Nephron progenitor cell (in vitro differentiated cells): ENCODE measurements around the gene SART3.
A peak's percentile ranks its signal among the peaks of the same experiment; 100 is the strongest.

Experiments
- DNase-seq: peaks from one replicate; pipeline ENCODE4 v3.0.0; 2021
- H3K27ac Mint-ChIP-seq: 2 replicates; pipeline ENCODE4 v1.8.0; 2021; ENCODE audit warnings: mild to moderate bottlenecking, moderate library complexity, mixed read lengths
- H3K27me3 Mint-ChIP-seq: 2 replicates; pipeline ENCODE4 v1.8.0; 2021; ENCODE audit warnings: mild to moderate bottlenecking, low read depth, mixed read lengths; ENCODE audit not compliant: poor library complexity
- H3K36me3 Mint-ChIP-seq: 2 replicates; pipeline ENCODE4 v1.8.0; 2021; ENCODE audit warnings: low read depth, mixed read lengths
- H3K4me1 Mint-ChIP-seq: 2 replicates; pipeline ENCODE4 v1.8.0; 2021; ENCODE audit warnings: mixed read lengths
- H3K4me3 Mint-ChIP-seq: 2 replicates; pipeline ENCODE4 v1.8.0; 2021; ENCODE audit warnings: mild to moderate bottlenecking, moderate library complexity, mixed read lengths
- H3K9me3 Mint-ChIP-seq: 2 replicates; pipeline ENCODE4 v1.8.0; 2021; ENCODE audit warnings: mild to moderate bottlenecking, moderate library complexity, mixed read lengths
- TF ChIP-seq, protein P1 (sequence below): fragments of 200-600 bp; sonication (generic); IDR thresholded peaks from 2 replicates; pipeline ENCODE4 v1.5.0; 2021; ENCODE audit warnings: antibody characterized with exemption

SART3 gene

DNA sequence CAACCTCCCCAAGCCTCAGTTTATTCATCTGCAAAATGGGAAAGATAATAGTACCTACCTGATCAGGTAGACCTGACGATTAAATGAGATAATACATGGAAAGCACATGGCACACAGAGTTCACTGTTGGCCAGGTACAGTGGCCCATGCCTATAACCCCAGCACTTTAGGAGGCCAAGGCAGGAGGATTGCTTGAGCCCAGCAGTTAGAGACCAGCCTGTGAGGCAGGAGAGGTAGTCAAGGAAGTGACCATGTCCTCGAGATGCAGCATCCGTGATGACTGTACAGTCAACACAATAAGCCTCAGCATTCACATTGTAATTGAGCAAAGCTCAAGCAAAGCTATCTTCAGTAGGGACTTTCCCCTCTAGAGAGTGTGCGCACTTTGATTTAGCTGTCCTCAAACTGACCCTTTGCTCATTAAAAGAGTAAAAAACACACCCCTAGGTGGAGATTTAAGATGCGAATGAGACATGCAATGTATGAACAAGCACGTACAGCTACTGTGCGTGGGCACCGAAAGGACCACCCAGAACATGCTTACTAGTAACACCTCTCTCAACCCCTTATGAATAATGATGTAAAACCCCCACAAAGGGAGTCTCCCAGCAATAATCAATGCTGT, 11.3 kb upstream of the SART3 start:
- DNase-seq: no peak
- TF ChIP-seq, protein P1, sequence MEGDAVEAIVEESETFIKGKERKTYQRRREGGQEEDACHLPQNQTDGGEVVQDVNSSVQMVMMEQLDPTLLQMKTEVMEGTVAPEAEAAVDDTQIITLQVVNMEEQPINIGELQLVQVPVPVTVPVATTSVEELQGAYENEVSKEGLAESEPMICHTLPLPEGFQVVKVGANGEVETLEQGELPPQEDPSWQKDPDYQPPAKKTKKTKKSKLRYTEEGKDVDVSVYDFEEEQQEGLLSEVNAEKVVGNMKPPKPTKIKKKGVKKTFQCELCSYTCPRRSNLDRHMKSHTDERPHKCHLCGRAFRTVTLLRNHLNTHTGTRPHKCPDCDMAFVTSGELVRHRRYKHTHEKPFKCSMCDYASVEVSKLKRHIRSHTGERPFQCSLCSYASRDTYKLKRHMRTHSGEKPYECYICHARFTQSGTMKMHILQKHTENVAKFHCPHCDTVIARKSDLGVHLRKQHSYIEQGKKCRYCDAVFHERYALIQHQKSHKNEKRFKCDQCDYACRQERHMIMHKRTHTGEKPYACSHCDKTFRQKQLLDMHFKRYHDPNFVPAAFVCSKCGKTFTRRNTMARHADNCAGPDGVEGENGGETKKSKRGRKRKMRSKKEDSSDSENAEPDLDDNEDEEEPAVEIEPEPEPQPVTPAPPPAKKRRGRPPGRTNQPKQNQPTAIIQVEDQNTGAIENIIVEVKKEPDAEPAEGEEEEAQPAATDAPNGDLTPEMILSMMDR: no peak
- Mint-ChIP-seq H3K36me3 (peaks cover 17% of the 10 kb centered on the region), H3K27me3 (peaks cover 10% of the 10 kb centered on the region), H3K9me3 (no peaks in the 10 kb centered on the region), H3K27ac (no peak overlapping the region), H3K4me1 (no peaks in the 10 kb centered on the region), H3K4me3 (no peak overlapping the region)

DNA sequence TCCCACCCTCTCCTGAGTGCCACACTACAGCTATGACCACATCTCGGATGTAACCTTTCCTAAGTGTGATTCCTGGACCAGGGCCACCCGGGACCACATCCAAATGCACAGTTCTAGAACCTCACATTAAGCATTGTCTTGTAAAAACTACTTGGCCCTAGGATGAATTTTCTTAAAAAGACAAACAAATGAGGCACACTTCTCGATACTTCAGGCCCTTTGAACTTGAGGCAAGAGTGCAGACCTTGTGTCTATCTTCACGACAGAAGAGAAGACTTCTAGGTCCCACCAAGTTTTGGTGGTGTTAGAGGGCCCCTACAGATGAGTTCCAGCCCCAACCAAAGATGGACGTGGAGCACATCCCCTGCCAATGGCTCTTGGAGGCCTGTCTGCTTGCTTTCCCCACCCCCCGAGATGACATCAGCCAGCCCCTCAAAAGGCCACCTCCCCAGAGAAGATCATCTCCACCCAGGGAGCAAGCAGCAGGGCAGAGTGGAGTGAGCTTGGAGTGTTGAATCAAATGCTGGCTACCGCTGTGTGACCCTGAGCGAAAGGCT, 10.7 kb upstream of the SART3 start:
- H3K27me3 Mint-ChIP-seq: peaks cover 14% of the 10 kb centered on the region
- peaks cover 22% of the 10 kb centered on the region for H3K36me3 Mint-ChIP-seq
- H3K27ac Mint-ChIP-seq: no peak overlapping the region
- no peaks in the 10 kb centered on the region for H3K9me3 Mint-ChIP-seq
- H3K4me3 Mint-ChIP-seq: no peak overlapping the region
- DNase-seq: no peak
- H3K4me1 Mint-ChIP-seq: no peaks in the 10 kb centered on the region
- TF ChIP-seq, protein P1: no peak

DNA sequence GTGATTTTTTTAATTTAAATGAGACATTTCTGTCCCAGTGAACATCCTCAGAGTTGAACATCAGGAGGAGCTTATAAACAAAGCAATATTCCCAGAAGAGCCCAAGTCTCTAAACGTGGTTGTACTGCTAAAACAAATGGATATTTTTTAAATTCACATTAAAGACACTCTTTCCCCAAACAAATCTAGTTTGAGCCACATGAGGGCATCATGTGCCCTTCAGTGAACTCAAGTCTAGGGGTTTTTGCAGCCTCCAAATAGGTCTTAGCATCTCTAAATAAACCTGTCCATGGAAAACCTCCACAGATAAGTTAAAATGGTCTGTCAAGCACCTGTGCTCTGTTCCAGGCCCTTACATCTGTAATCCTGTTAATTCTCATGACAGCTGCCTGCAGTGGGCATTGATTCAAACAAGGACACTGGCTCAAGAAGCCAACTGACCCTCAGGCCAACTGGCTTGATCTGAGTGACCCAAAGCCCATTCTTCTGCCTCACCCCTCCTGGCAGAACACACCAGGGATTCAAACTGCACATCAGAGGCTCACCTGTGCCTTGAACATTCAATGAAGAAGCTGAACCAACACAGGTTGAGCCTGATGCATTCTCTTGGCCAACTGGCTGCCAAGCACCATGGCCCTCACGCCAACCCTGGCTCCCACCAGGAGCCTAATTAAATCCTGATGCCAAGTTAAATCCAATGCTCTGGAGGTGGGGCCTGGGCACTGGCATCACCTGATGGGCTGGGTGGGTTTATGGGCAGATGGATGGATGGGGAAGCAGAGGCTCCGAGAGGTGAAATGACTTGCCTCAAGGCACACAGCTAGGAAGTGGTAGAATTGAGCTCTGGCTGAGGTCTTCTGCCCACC, 10.0 kb upstream of the SART3 start:
- TF ChIP-seq, protein P1: peak; percentile 36
- Mint-ChIP-seq H3K27me3 (peaks cover 10% of the 10 kb centered on the region), H3K9me3 (no peaks in the 10 kb centered on the region), H3K4me1 (no peaks in the 10 kb centered on the region), H3K36me3 (peaks cover 22% of the 10 kb centered on the region), H3K27ac (no peak overlapping the region), H3K4me3 (no peak overlapping the region)
- DNase-seq: no peak

DNA sequence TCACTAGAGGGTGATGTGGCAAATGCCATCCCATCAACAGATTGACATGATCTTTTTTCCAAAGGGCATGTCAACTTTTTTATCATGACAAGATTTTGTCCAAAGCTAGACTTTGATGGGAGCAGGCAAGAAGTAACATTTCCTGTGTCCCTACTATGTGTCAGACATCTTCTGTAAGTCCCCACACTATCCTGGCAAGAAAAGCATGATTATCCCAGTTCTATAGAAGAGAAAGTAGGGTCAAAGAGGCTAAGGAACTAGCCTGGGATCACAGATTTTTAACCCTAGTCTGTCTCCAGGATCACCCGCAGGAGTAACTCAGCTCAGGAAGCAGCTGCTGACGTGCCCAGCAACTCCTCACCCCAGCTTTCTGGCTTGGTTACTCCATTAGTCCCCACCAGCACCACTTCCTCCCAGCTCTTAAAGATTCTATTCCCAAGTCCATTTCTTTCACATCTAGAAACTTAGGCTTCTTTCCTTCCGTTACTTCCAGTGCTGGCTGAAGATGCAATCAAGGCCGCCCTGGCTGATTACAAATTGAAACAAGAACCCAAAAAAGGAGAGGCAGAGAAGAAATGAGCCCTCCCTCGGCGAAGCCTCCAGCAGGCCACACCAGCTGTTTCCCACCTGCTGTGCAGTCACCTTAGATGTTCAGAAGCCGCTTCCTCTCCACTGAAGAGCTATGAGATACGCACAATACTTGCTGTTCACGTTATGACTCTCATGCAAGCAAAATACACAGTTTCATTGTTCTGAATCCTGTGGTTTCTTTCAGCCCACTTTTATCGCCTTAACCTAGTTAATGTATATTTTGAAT, 7.6 kb upstream of the SART3 start:
- no peaks in the 10 kb centered on the region for H3K9me3 Mint-ChIP-seq
- H3K27ac Mint-ChIP-seq: peak overlapping the region; percentile 64
- TF ChIP-seq, protein P1: no peak
- DNase-seq: no peak
- peaks cover 33% of the 10 kb centered on the region for H3K36me3 Mint-ChIP-seq
- H3K4me3 Mint-ChIP-seq: no peak overlapping the region
- H3K27me3 Mint-ChIP-seq: peaks cover 3% of the 10 kb centered on the region
- H3K4me1 Mint-ChIP-seq: no peaks in the 10 kb centered on the region

DNA sequence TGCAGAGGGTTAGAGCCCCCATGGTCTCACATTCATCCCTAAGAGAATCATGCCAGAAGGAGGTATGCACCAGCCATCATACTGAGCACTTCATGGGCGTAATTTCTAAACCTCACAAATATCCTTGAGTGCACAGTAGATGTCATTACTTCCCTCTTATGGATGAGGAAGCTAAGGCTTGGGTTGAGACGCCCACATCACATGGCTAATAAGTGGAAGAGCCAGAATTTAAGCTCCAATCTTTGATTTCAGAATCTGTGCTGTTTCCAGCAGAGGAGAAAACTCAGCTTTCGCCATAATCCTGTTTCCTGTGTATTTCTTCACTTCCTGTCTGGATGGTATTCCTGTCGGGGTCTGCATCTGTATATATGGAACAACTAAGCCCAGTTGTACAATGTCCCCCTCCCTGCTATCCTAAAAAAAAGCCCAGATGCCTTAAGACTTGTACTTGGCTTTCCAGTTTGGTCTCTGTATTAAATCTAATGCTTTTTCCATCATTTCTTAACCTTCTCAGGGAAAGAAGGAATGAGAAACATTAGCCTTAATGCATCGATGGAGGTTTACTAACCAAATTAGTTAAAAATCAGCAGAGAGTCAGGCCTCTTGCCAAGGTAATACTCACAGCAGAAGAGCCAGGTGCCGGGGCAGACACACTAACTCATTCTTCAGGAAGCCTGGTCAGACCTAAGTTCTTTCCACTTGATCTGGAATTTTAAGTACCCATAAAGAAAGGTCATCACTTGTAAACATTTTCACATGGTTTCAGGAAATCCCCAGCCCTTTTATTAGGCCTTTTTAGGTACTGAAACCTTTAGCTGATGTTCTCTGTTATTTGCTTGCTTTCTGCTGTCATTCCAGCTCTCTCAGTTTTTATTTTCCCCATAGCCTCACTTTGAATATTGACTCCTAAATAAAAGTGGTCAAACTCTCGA, 6.7 kb upstream of the SART3 start:
- no peak overlapping the region for H3K27ac Mint-ChIP-seq
- DNase-seq: no peak

More for the DNA sequence above, 6.7 kb upstream of the SART3 start:
- H3K4me3 Mint-ChIP-seq: no peak overlapping the region
- no peaks in the 10 kb centered on the region for H3K9me3 Mint-ChIP-seq
- TF ChIP-seq, protein P1: no peak
- H3K4me1 Mint-ChIP-seq: peaks cover 5% of the 10 kb centered on the region
- peaks cover 33% of the 10 kb centered on the region for H3K36me3 Mint-ChIP-seq
- H3K27me3 Mint-ChIP-seq: peaks cover 3% of the 10 kb centered on the region
